B cell (primary cell): Measurements from ENCODE around the gene SHISAL2A. TPM values are rescaled to one million over a fixed set of nuclear protein-coding genes. Genes with fewer than 3 reads are reported as not detected.

Source experiments
- ATAC-seq: fragments of 200-7000 bp; cut with Tn5 transposase; one replicate; pipeline ENCODE4 v1.10.0; 2021; ENCODE audit warnings: low read depth, mild to moderate bottlenecking, moderate number of reproducible peaks, moderate library complexity
- CTCF ChIA-PET: fragments of 350-600 bp; sonication (Branson Sonifier 250); formaldehyde crosslinking; loops from one replicate; lab custom pipeline; 2021; ENCODE audit warnings: antibody characterized with exemption, inconsistent platforms; lab: Charles Lee
- POLR2A ChIA-PET: fragments of 350-600 bp; sonication (Branson Sonifier 250); formaldehyde crosslinking; loops from one replicate; lab custom pipeline; 2021; ENCODE audit warnings: antibody characterized with exemption; lab: Charles Lee
- DNase-seq: peaks from one replicate; pipeline ENCODE4 v3.0.0; 2013
- H2AFZ ChIP-seq: 2 replicates; pipeline ENCODE4 v1.6.1; 2012; ENCODE audit warnings: mild to moderate bottlenecking, low read depth, low read length; ENCODE audit not compliant: insufficient read depth, poor library complexity, severe bottlenecking
- H3K27ac ChIP-seq, 2 donors: 1 replicate in 1 of 2; 2 replicates in 1 of 2; pipeline ENCODE4 v1.5.1; 2012 to 2013; ENCODE audit warnings: low read length in 2 of 2, mild to moderate bottlenecking in 2 of 2, moderate library complexity in 1 of 2
- H3K27me3 ChIP-seq, 4 experiments: fragments of 200-600 bp in 1 of 4; sonication (generic) in 1 of 4; replicated peaks in 1 of 4; 1 replicate in 2 of 4; 2 replicates in 2 of 4; pipeline versions ENCODE4 v1.6.1 to v1.7.0; 2013 to 2016; ENCODE audit warnings: low read length in 3 of 4, mild to moderate bottlenecking in 2 of 4, mixed read lengths in 1 of 4, moderate library complexity in 1 of 4; ENCODE audit not compliant: insufficient read depth in 4 of 4, control insufficient read depth in 3 of 4; ENCODE audit errors: control extremely low read depth in 1 of 4
- H3K36me3 ChIP-seq, 2 experiments: replicated peaks in 1 of 2; 1 replicate in 1 of 2; 2 replicates in 1 of 2; pipeline versions ENCODE4 v1.6.1 to v1.7.1; 2013; ENCODE audit warnings: low read length in 1 of 2; ENCODE audit not compliant: insufficient read depth in 2 of 2, control insufficient read depth in 1 of 2; ENCODE audit errors: control extremely low read depth in 1 of 2, extremely low read depth in 1 of 2
- H3K4me1 ChIP-seq, 2 donors: fragments of 200-600 bp in 1 of 2; sonication (generic) in 1 of 2; 1 replicate in 1 of 2; 2 replicates in 1 of 2; pipeline versions ENCODE4 v1.5.1 to v1.6.1; 2013 to 2017; ENCODE audit warnings: low read length in 2 of 2; ENCODE audit not compliant: control insufficient read depth in 2 of 2, insufficient read depth in 2 of 2
- H3K4me2 ChIP-seq: replicated peaks from 2 replicates; pipeline ENCODE3; 2012; ENCODE audit warnings: mild to moderate bottlenecking, low read depth, low read length; ENCODE audit not compliant: poor library complexity, severe bottlenecking
- H3K4me3 ChIP-seq, 5 experiments: fragments of 200-600 bp in 1 of 5; sonication (generic) in 1 of 5; 1 replicate in 3 of 5; 2 replicates in 2 of 5; pipeline versions ENCODE4 v1.5.1 to v1.7.0; 2011 to 2016; ENCODE audit warnings: low read length in 4 of 5, mild to moderate bottlenecking in 4 of 5, low read depth in 2 of 5, control low read depth in 1 of 5, moderate library complexity in 1 of 5; ENCODE audit not compliant: insufficient read depth in 1 of 5; ENCODE audit errors: control extremely low read depth in 1 of 5, extremely low read depth in 1 of 5
- H3K79me2 ChIP-seq: fragments of 200-600 bp; sonication (generic); one replicate; pipeline ENCODE4 v1.6.0; 2016; ENCODE audit warnings: low read length; ENCODE audit not compliant: control insufficient read depth, insufficient read depth
- H3K9ac ChIP-seq: fragments of 200-600 bp; sonication (generic); 2 replicates; pipeline ENCODE4 v1.6.1; 2017; ENCODE audit warnings: mild to moderate bottlenecking, low read length, moderate library complexity
- H3K9me3 ChIP-seq, 3 donors: one replicate each; pipeline versions ENCODE4 v1.6.1 to v1.7.1; 2013; ENCODE audit warnings: low read length in 2 of 3; ENCODE audit not compliant: control insufficient read depth in 2 of 3, insufficient read depth in 1 of 3; ENCODE audit errors: control extremely low read depth in 1 of 3
- H4K20me1 ChIP-seq: 2 replicates; pipeline ENCODE4 v1.6.0; 2012; ENCODE audit warnings: mild to moderate bottlenecking, low read length; ENCODE audit not compliant: insufficient read depth, control insufficient read depth, poor library complexity, severe bottlenecking
- H3K27ac Mint-ChIP-seq: one replicate; pipeline ENCODE4 v1.8.0; 2021; ENCODE audit warnings: mixed read lengths
- H3K27me3 Mint-ChIP-seq: one replicate; pipeline ENCODE4 v1.8.0; 2021; ENCODE audit warnings: mixed read lengths
- H3K4me1 Mint-ChIP-seq: one replicate; pipeline ENCODE4 v1.8.0; 2021; ENCODE audit warnings: mixed read lengths
- H3K4me3 Mint-ChIP-seq: one replicate; pipeline ENCODE4 v1.8.0; 2021; ENCODE audit warnings: mixed read lengths
- H3K9me3 Mint-ChIP-seq: one replicate; pipeline ENCODE4 v1.8.0; 2022; ENCODE audit warnings: mixed read lengths; ENCODE audit not compliant: insufficient read depth
- EZH2 ChIP-seq: IDR thresholded peaks from 2 replicates; pipeline ENCODE4 v1.6.1; 2012; ENCODE audit warnings: borderline replicate concordance, low read depth, mild to moderate bottlenecking, moderate library complexity, low read length; ENCODE audit not compliant: insufficient read depth, poor library complexity, severe bottlenecking
- WGBS: methylation state at CpG from one replicate; pipeline ENCODE4 v1.1.5; 2013; ENCODE audit warnings: missing lambda C conversion rate; ENCODE audit not compliant: insufficient coverage; 5-methylcytosine and 5-hydroxymethylcytosine counted together
- intact Hi-C: fragments of 100-400 bp; cut with micrococcal nuclease; formaldehyde crosslinking; loops from one replicate; pipeline ENCODE4 v1.10.0; 2022
- polyA plus RNA-seq: library from polyadenylated mRNA; depleted of rRNA; stranded (reverse); fragments of >200 nt; gene quantifications from 2 replicates; pipeline ENCODE4 v1.2.3, GENCODE V29; 2012
- total RNA-seq, 2 donors: library from RNA; stranded (reverse); fragments of 120-200 nt in 1 of 2; gene quantifications; 1 replicate in 1 of 2; 2 replicates in 1 of 2; pipeline versions ENCODE4 v1.2.3 to v1.2.4, GENCODE V29; 2013 to 2022
- TF ChIP-seq, protein P1 (sequence below): fragments of 200-600 bp; IDR thresholded peaks from one replicate; pipeline ENCODE4 v1.8.0; 2022; ENCODE audit warnings: antibody characterized with exemption, mild to moderate bottlenecking

SHISAL2A gene
- total and polyA plus RNA-seq, 2 donors (not counting 1 experiment from before 2014, with no cell fraction given): 63.3 to 91.0 TPM

DNA sequence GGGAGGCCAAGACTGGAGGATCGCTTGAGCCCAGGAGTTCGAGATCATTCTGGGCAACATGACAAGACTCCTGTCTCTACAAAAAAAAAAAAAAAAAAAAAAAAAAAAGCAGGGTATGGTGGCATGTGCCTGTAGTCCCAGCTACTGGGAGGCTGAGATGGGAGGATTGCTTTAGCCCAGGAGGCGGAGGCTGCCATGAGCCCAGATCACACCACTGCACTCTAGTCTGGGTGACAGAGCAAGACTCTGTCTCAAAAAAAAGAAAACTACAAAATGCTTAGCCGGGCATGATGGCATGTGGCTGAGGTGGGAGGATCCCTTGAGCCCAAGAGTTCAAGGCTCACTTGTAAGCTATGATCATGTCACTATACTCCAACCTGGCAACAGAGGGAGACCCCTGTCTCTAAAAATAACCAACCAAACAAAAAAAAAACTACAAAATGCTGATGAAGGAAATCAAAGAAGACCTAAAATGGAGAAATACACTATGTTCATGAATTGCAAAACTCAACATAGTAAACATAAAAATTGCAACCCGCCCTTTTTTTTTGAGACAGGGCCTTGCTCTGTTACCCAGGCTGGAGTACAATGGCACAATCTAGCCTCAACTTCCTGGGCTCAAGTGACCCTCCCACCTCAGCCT lies 20.4 kb downstream of the SHISAL2A start:
- H2AFZ ChIP-seq: no peak overlapping the region
- no peak overlapping the region for H3K9ac ChIP-seq
- Mint-ChIP-seq H3K27me3 (no peaks in the 10 kb centered on the region), H3K4me3 (no peak overlapping the region), H3K4me1 (peaks cover 25% of the 10 kb centered on the region), H3K27ac (peak overlapping the region; percentile 87), H3K9me3 (no peaks in the 10 kb centered on the region)
- no peaks in the 10 kb centered on the region for H3K27me3 ChIP-seq
- peaks cover 9 to 47% of the 10 kb centered on the region in 2 experiments for H3K36me3 ChIP-seq
- DNase-seq (no peak), ATAC-seq (no peak)
- WGBS: 100% methylated on average over 1 of the region's 5 CpGs
- CTCF ChIA-PET: interaction anchor here (1.2 to 1.5 kb wide), 2 partner anchors 11 to 13 kb away, joined by 3 to 4 read pairs; no protein-coding TSS in a partner anchor
- H3K9me3 ChIP-seq: peaks cover 0 to 3% (median 0%) of the 10 kb centered on the region in 3 donors
- intact Hi-C loops: no loop called here
- POLR2A ChIA-PET: interaction anchor here (0.7 kb wide), 1 partner anchor 50 kb away, joined by 4 read pairs; no protein-coding TSS in a partner anchor
- H3K79me2 ChIP-seq: peaks cover 13% of the 10 kb centered on the region
- TF ChIP-seq, protein P1, sequence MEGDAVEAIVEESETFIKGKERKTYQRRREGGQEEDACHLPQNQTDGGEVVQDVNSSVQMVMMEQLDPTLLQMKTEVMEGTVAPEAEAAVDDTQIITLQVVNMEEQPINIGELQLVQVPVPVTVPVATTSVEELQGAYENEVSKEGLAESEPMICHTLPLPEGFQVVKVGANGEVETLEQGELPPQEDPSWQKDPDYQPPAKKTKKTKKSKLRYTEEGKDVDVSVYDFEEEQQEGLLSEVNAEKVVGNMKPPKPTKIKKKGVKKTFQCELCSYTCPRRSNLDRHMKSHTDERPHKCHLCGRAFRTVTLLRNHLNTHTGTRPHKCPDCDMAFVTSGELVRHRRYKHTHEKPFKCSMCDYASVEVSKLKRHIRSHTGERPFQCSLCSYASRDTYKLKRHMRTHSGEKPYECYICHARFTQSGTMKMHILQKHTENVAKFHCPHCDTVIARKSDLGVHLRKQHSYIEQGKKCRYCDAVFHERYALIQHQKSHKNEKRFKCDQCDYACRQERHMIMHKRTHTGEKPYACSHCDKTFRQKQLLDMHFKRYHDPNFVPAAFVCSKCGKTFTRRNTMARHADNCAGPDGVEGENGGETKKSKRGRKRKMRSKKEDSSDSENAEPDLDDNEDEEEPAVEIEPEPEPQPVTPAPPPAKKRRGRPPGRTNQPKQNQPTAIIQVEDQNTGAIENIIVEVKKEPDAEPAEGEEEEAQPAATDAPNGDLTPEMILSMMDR: no peak
- no peak for TF ChIP-seq EZH2
- no peak overlapping the region for H3K4me2 ChIP-seq
- H3K4me3 ChIP-seq: no peak overlapping the region
- no peaks in the 10 kb centered on the region for H3K4me1 ChIP-seq
- H3K27ac ChIP-seq: no peak overlapping the region
- H4K20me1 ChIP-seq: no peaks in the 10 kb centered on the region

DNA sequence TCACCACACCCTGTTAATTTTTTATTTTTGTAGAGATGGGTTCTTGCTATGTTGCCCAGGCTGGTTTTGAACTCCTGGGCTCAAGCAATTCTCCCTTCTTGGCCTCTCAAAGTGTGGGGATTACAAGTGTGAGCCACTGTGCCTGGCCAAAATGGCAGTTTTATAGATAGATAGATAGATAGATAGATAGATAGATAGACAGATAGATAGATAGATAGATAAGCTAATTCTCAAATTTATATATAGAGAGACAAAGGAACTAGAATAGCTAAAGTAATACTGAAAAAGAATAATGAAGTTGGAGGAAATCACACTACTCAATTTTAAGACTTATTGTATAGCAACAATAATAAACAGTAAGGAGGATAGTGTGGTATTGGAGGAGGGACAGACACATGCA lies 21.1 kb downstream of the SHISAL2A start:
- intact Hi-C loops: no loop called here
- Histone ChIP-seq H3K27ac (peak overlapping the region in 1 of 2 donors; percentile 19), H3K27me3 (no peaks in the 10 kb centered on the region), H4K20me1 (no peaks in the 10 kb centered on the region), H3K4me2 (no peak overlapping the region), H3K4me3 (no peak overlapping the region), H3K9me3 (peaks cover 0 to 3% (median 0%) of the 10 kb centered on the region in 3 donors), H3K4me1 (no peaks in the 10 kb centered on the region), H2AFZ (no peak overlapping the region), H3K79me2 (peaks cover 13% of the 10 kb centered on the region), H3K9ac (no peak overlapping the region), H3K36me3 (peaks cover 7 to 40% of the 10 kb centered on the region in 2 experiments)
- ATAC-seq (no peak), DNase-seq (no peak)
- no peak overlapping the region for H3K4me3 Mint-ChIP-seq
- no peaks in the 10 kb centered on the region for H3K27me3 Mint-ChIP-seq
- POLR2A ChIA-PET: no interaction called here
- CTCF ChIA-PET: interaction anchor here (1.2 to 1.5 kb wide), 2 partner anchors 12 to 14 kb away, joined by 3 to 4 read pairs; no protein-coding TSS in a partner anchor
- TF ChIP-seq EZH2: no peak
- TF ChIP-seq, protein P1: no peak
- peaks cover 24% of the 10 kb centered on the region for H3K4me1 Mint-ChIP-seq
- H3K27ac Mint-ChIP-seq: no peak overlapping the region
- no peaks in the 10 kb centered on the region for H3K9me3 Mint-ChIP-seq
